ENCODE results near the gene UGGT2.

GRCh38 chr13:95955255-95955654 lies 97.9 kb downstream of the UGGT2 start:
- no peak for TF ChIP-seq CTCF (IDR thresholded peaks at IDR 0.05)
- TF ChIP-seq POLR2A (IDR thresholded peaks at IDR 0.05), result no peak

Measured in prostate gland (tissue), 2 donors.